Fibroblast of lung (primary cell): ENCODE results near the gene RPRD1B. TPM values are rescaled to one million over a fixed set of nuclear protein-coding genes. Genes with fewer than 3 reads are reported as not detected.
A peak's percentile ranks its signal among the peaks of the same experiment; 100 is the strongest.

ENCODE experiments used
- DNase-seq, 2 donors: peaks; one replicate each; pipeline versions ENCODE4 v3.0.0 to v3.0.0-alpha.2; 2010; ENCODE audit warnings: low read depth in 2 of 2
- H2AFZ ChIP-seq: 2 replicates; pipeline ENCODE4 v1.5.1; 2012; ENCODE audit warnings: low read length, control low read depth, inconsistent platforms
- H3K27ac ChIP-seq: 2 replicates; pipeline ENCODE4 v1.5.1; 2011; ENCODE audit warnings: low read length, control low read depth; ENCODE audit not compliant: insufficient read depth
- H3K27me3 ChIP-seq: 2 replicates; pipeline ENCODE4 v1.5.1; 2011; ENCODE audit warnings: mild to moderate bottlenecking, low read length; ENCODE audit not compliant: control insufficient read depth, insufficient read depth
- H3K36me3 ChIP-seq: 2 replicates; pipeline ENCODE4 v1.5.1; 2011; ENCODE audit warnings: low read length; ENCODE audit not compliant: control insufficient read depth, insufficient read depth
- H3K4me1 ChIP-seq: 2 replicates; pipeline ENCODE4 v1.5.1; 2011; ENCODE audit warnings: low read length; ENCODE audit not compliant: control insufficient read depth, insufficient read depth; ENCODE audit errors: extremely low read depth
- H3K4me2 ChIP-seq: 2 replicates; pipeline ENCODE4 v1.5.1; 2011; ENCODE audit warnings: low read length, control low read depth; ENCODE audit not compliant: insufficient read depth; ENCODE audit errors: extremely low read depth
- H3K4me3 ChIP-seq, 4 experiments: fragments of 200-600 bp in 1 of 4; sonication (generic) in 1 of 4; replicated peaks in 1 of 4; 2 replicates each; pipeline ENCODE4 v1.5.1; 2011 to 2016; ENCODE audit warnings: low read length in 4 of 4, low read depth in 3 of 4, mild to moderate bottlenecking in 3 of 4, control low read depth in 2 of 4, inconsistent platforms in 1 of 4, mixed read lengths in 1 of 4; ENCODE audit not compliant: insufficient read depth in 1 of 4; ENCODE audit errors: control extremely low read depth in 1 of 4
- H3K79me2 ChIP-seq: 2 replicates; pipeline ENCODE4 v1.5.1; 2012; ENCODE audit warnings: mild to moderate bottlenecking, low read length, inconsistent platforms; ENCODE audit not compliant: control insufficient read depth, insufficient read depth
- H3K9ac ChIP-seq: 2 replicates; pipeline ENCODE4 v1.5.1; 2011; ENCODE audit warnings: mild to moderate bottlenecking, low read length, control low read depth; ENCODE audit not compliant: insufficient read depth
- H3K9me3 ChIP-seq: 2 replicates; pipeline ENCODE4 v1.5.1; 2012; ENCODE audit warnings: low read depth, low read length; ENCODE audit not compliant: control insufficient read depth, insufficient read depth
- H4K20me1 ChIP-seq: 2 replicates; pipeline ENCODE4 v1.5.1; 2011; ENCODE audit warnings: low read length; ENCODE audit not compliant: control insufficient read depth, insufficient read depth; ENCODE audit errors: extremely low read depth
- CTCF ChIP-seq, 2 donors: IDR thresholded peaks in 1 of 2; conservative IDR thresholded peaks in 1 of 2; 1 replicate in 1 of 2; 2 replicates in 1 of 2; pipeline ENCODE4 v1.5.1; 2011 to 2012; ENCODE audit warnings: low read length in 2 of 2, control low read depth in 1 of 2, inconsistent platforms in 1 of 2, low read depth in 1 of 2, mild to moderate bottlenecking in 1 of 2
- EZH2 ChIP-seq: IDR thresholded peaks from 2 replicates; pipeline ENCODE4 v1.5.1; 2012; ENCODE audit warnings: low read length, control low read depth, mild to moderate bottlenecking; ENCODE audit errors: missing control alignments
- polyA plus RNA-seq, 2 donors: library from polyadenylated mRNA; depleted of rRNA in 1 of 2; stranded (reverse) in 1 of 2; unstranded in 1 of 2; fragments of >200 nt; gene quantifications; 2 replicates each; pipeline ENCODE4 v1.2.1, GENCODE V29; 2011 to 2012; ENCODE audit warnings: missing spikeins in 1 of 2
- total RNA-seq: library from RNA; depleted of rRNA; stranded (reverse); fragments of >200 nt; gene quantifications from 2 replicates; pipeline ENCODE4 v1.2.1, GENCODE V29; 2014

RPRD1B gene
- total and polyA plus RNA-seq, 2 donors (not counting 1 experiment from before 2014, with no cell fraction given), result 23.8 to 23.9 TPM

GRCh38 chr20:38117205-38117604 is 83.7 kb downstream of the RPRD1B start:
- Histone ChIP-seq H3K4me2 (no peak overlapping the region), H3K27ac (no peak overlapping the region), H3K9ac (no peak overlapping the region), H3K27me3 (no peaks in the 10 kb centered on the region), H3K4me3 (no peak overlapping the region), H3K79me2 (no peaks in the 10 kb centered on the region), H3K4me1 (peaks cover 4% of the 10 kb centered on the region), H3K9me3 (no peaks in the 10 kb centered on the region), H4K20me1 (no peaks in the 10 kb centered on the region), H3K36me3 (no peaks in the 10 kb centered on the region), H2AFZ (no peak overlapping the region)
- DNase-seq, result no peak
- TF ChIP-seq EZH2 (no peak), CTCF (conservative IDR thresholded peaks at IDR 0.05 in 1 of 2, IDR thresholded peaks at IDR 0.05 in 1 of 2; ENCODE audit: low read depth in 1 of 2, low read length in 2 of 2) (no peak)

- no peak overlapping the region for H2AFZ ChIP-seq
- peaks cover 4% of the 10 kb centered on the region for H3K4me1 ChIP-seq
- H3K79me2 ChIP-seq, result no peaks in the 10 kb centered on the region
- H3K36me3 ChIP-seq, result no peaks in the 10 kb centered on the region
- DNase-seq, result peak in 1 of 2 donors; percentile 97
- no peak overlapping the region for H3K4me2 ChIP-seq
- no peak overlapping the region for H3K4me3 ChIP-seq
- no peaks in the 10 kb centered on the region for H4K20me1 ChIP-seq
- H3K9me3 ChIP-seq, result no peaks in the 10 kb centered on the region
- no peak overlapping the region for H3K9ac ChIP-seq
- H3K27ac ChIP-seq, result no peak overlapping the region
- no peak for TF ChIP-seq EZH2
- no peak for TF ChIP-seq CTCF (conservative IDR thresholded peaks at IDR 0.05 in 1 of 2, IDR thresholded peaks at IDR 0.05 in 1 of 2; ENCODE audit: low read depth in 1 of 2, low read length in 2 of 2)
- no peaks in the 10 kb centered on the region for H3K27me3 ChIP-seq
These were observed 84.1 kb downstream of the RPRD1B start for GRCh38 chr20:38117635-38118034.

GRCh38 chr20:38119446-38119845 is 85.9 kb downstream of the RPRD1B start:
- Histone ChIP-seq H3K79me2 (no peaks in the 10 kb centered on the region), H3K36me3 (no peaks in the 10 kb centered on the region), H3K4me3 (no peak overlapping the region), H3K4me2 (no peak overlapping the region), H3K9ac (no peak overlapping the region), H3K27me3 (no peaks in the 10 kb centered on the region), H3K9me3 (no peaks in the 10 kb centered on the region), H4K20me1 (no peaks in the 10 kb centered on the region), H2AFZ (no peak overlapping the region), H3K4me1 (peaks cover 8% of the 10 kb centered on the region), H3K27ac (no peak overlapping the region)
- no peak for DNase-seq
- no peak for TF ChIP-seq EZH2
- no peak for TF ChIP-seq CTCF (conservative IDR thresholded peaks at IDR 0.05 in 1 of 2, IDR thresholded peaks at IDR 0.05 in 1 of 2; ENCODE audit: low read depth in 1 of 2, low read length in 2 of 2)
